Karpas-422 (cell line): Measurements from ENCODE around the gene PSMB7. TPM values are rescaled to one million over a fixed set of nuclear protein-coding genes. Genes with fewer than 3 reads are reported as not detected.

Source experiments
- DNase-seq: peaks from one replicate; pipeline ENCODE4 v3.0.0-alpha.2; 2015
- H2AFZ ChIP-seq: fragments of 200-600 bp; sonication (generic); 2 replicates; pipeline ENCODE4 v1.6.1; 2014; ENCODE audit warnings: antibody characterized with exemption, low read length, mixed read lengths
- H3K27ac ChIP-seq: fragments of 200-600 bp; sonication (generic); 2 replicates; pipeline ENCODE4 v1.5.1; 2014; ENCODE audit warnings: mild to moderate bottlenecking, low read length, moderate library complexity
- H3K27me3 ChIP-seq: fragments of 200-600 bp; sonication (generic); 2 replicates; pipeline ENCODE4 v1.6.1; 2014; ENCODE audit warnings: low read length, mixed read lengths
- H3K36me3 ChIP-seq: fragments of 200-600 bp; sonication (generic); 2 replicates; pipeline ENCODE4 v1.6.1; 2014; ENCODE audit warnings: low read length, mixed read lengths; ENCODE audit not compliant: insufficient read depth
- H3K4me1 ChIP-seq: fragments of 200-600 bp; sonication (generic); 2 replicates; pipeline ENCODE4 v1.6.1; 2014; ENCODE audit warnings: mild to moderate bottlenecking, low read length, mixed read lengths
- H3K4me2 ChIP-seq: fragments of 200-600 bp; sonication (generic); 2 replicates; pipeline ENCODE4 v1.6.1; 2014; ENCODE audit warnings: low read length, low read depth, mild to moderate bottlenecking; ENCODE audit not compliant: poor library complexity, severe bottlenecking
- H3K4me3 ChIP-seq: fragments of 200-600 bp; sonication (generic); 2 replicates; pipeline ENCODE4 v1.5.1; 2014; ENCODE audit warnings: mild to moderate bottlenecking, antibody characterized with exemption, low read length, mixed read lengths
- H3K79me2 ChIP-seq: fragments of 200-600 bp; sonication (generic); 2 replicates; pipeline ENCODE4 v1.6.1; 2014; ENCODE audit warnings: mild to moderate bottlenecking, low read length, mixed read lengths
- H3K9ac ChIP-seq: fragments of 200-600 bp; sonication (generic); 2 replicates; pipeline ENCODE4 v1.6.0; 2014; ENCODE audit warnings: low read length
- H3K9me2 ChIP-seq: fragments of 200-600 bp; sonication (generic), shearing (Covaris generic); replicated peaks from 2 replicates; pipeline ENCODE4 v1.6.0; 2014; ENCODE audit warnings: mild to moderate bottlenecking, low read length, moderate library complexity; ENCODE audit not compliant: insufficient read depth
- H3K9me3 ChIP-seq: fragments of 300-700, 200-600 bp; sonication (generic); 2 replicates; pipeline ENCODE4 v1.6.1; 2014; ENCODE audit warnings: low read length, mixed read lengths
- H4K20me1 ChIP-seq: fragments of 200-600 bp; sonication (generic); 2 replicates; pipeline ENCODE4 v1.6.1; 2014; ENCODE audit warnings: mild to moderate bottlenecking, antibody characterized with exemption, low read length, low read depth; ENCODE audit not compliant: insufficient read depth
- total RNA-seq: library from RNA; depleted of rRNA; stranded (reverse); fragments of >200 nt; shearing (Covaris generic); gene quantifications from 2 replicates; pipeline ENCODE4 v1.2.3, GENCODE V29; 2014; ENCODE audit warnings: low replicate concordance

PSMB7 gene
- total RNA-seq, 1 experiment from 2014 or later = 119 TPM

DNA sequence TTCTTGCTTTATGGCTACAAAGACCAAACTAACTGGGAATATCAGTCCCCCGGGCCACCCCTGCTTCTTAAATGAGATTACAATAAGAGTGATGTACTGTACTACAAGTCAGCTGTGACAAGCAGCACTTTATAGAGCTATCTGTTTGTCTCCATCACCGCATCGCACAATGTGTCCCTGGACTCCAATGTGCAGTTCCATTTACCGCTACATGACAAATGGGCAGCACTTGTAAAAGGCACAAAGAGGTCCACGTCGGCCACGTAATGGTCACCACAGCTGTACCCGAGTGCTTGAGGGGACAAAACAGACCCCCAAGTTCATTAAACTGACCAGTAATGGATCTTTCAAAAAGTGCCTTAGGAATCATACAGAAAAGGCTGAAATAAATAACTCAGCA lies 54.1 kb downstream of the PSMB7 start:
- H4K20me1 ChIP-seq = peaks cover 53% of the 10 kb centered on the region
- no peaks in the 10 kb centered on the region for H3K27me3 ChIP-seq
- H3K4me2 ChIP-seq = no peak overlapping the region
- peaks cover 10% of the 10 kb centered on the region for H3K4me1 ChIP-seq
- no peaks in the 10 kb centered on the region for H3K9me3 ChIP-seq
- peak; percentile 35 for DNase-seq
- H3K9ac ChIP-seq = no peak overlapping the region
- H2AFZ ChIP-seq = no peak overlapping the region
- H3K9me2 ChIP-seq = no peaks in the 10 kb centered on the region
- H3K4me3 ChIP-seq = no peak overlapping the region
- H3K36me3 ChIP-seq = no peaks in the 10 kb centered on the region
- H3K79me2 ChIP-seq = peaks cover 53% of the 10 kb centered on the region
- no peak overlapping the region for H3K27ac ChIP-seq

DNA sequence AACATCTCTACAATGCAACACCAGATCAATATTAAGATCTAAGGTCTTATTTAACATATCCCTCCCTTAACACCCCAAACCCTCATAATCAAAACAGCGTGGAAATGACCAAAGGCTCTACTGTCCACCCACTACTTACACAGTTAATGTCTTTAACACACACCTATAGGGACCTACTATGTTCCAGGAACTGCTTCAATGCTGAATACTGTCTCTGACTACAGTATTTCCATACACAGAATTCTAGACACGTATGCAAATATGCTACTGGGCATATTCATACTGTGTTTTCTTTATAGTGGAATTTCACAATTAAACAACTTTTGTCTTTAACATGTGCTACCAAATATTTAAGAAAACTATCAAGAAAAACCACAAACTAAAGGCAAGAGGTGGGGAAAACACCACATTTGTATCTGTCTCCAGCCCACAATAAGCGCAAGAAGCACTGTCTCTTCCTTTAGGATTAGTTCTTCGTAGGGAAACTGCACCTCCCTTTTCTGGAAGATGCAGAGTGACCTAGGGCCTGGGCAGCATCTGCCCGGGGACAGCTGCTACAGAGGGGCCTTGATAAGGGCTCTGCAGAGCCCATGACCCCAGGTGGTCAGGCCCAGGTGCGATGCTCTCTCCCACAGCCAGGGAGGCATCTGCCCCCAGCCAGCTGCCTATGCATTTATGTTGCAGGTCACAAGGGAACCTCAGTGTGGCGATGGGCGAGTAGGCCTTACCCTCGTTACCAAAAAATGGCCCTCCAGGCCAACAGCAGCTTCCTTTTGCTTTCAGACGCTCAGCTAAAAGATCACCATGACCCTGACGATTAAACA lies 55.2 kb downstream of the PSMB7 start:
- DNase-seq = no peak
- Histone ChIP-seq H3K4me3 (no peak overlapping the region), H3K9ac (no peak overlapping the region), H3K9me2 (no peaks in the 10 kb centered on the region), H3K4me1 (peaks cover 10% of the 10 kb centered on the region), H3K79me2 (peaks cover 50% of the 10 kb centered on the region), H3K9me3 (no peaks in the 10 kb centered on the region), H4K20me1 (peaks cover 57% of the 10 kb centered on the region), H3K27me3 (no peaks in the 10 kb centered on the region), H2AFZ (no peak overlapping the region), H3K27ac (no peak overlapping the region), H3K4me2 (no peak overlapping the region), H3K36me3 (no peaks in the 10 kb centered on the region)

DNA sequence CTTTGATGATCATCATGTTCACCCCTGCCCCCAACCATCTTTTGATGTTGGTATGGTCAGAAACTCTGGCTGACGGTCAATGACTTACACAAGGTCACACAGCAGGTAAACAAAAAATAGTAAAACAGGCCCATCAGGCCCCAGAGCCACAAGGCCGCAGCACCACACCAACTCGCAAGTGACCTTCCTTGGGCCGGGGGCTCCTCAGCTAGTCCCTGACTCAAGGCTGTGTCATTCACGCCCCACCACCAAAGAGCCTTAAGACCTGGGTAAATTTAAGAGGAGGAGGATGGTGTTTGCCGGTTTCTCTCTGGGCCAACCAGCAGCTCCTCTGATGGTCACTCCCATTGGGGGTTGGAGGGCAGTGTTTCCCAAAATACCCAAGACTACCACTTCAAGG lies 55.8 kb downstream of the PSMB7 start:
- Histone ChIP-seq H3K4me1 (peaks cover 10% of the 10 kb centered on the region), H2AFZ (no peak overlapping the region), H3K9me3 (no peaks in the 10 kb centered on the region), H3K4me3 (no peak overlapping the region), H3K27ac (no peak overlapping the region), H4K20me1 (peaks cover 60% of the 10 kb centered on the region), H3K9ac (no peak overlapping the region), H3K79me2 (peaks cover 44% of the 10 kb centered on the region), H3K27me3 (no peaks in the 10 kb centered on the region), H3K4me2 (no peak overlapping the region), H3K36me3 (no peaks in the 10 kb centered on the region), H3K9me2 (no peaks in the 10 kb centered on the region)
- DNase-seq = no peak

DNA sequence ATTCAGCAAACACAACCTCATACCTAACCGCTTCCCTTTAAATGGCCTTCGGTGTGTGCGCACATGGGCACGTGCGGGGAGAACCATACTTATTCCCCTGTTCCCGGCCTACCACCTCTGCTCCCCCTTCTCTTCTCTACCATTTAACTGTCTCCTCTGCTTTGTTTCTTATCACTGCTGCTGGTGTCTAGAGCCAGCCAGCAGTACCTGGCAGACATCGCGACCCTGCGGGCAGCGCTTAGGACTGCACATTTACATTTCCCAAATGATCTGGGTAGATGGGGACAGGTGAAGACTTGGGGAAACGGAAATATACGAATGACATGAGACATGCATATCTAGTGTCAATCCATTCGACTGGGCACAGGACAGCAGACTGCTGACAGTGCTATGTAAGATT lies 56.6 kb downstream of the PSMB7 start:
- Histone ChIP-seq H3K4me3 (no peak overlapping the region), H3K9me3 (no peaks in the 10 kb centered on the region), H4K20me1 (peaks cover 60% of the 10 kb centered on the region), H3K9ac (no peak overlapping the region), H3K79me2 (peaks cover 41% of the 10 kb centered on the region), H3K9me2 (no peaks in the 10 kb centered on the region), H3K4me1 (peaks cover 10% of the 10 kb centered on the region), H3K27me3 (no peaks in the 10 kb centered on the region), H3K4me2 (no peak overlapping the region), H2AFZ (no peak overlapping the region), H3K27ac (no peak overlapping the region), H3K36me3 (peaks cover under 1% of the 10 kb centered on the region; the same call in 1 of the 2 replicates)
- DNase-seq = no peak

DNA sequence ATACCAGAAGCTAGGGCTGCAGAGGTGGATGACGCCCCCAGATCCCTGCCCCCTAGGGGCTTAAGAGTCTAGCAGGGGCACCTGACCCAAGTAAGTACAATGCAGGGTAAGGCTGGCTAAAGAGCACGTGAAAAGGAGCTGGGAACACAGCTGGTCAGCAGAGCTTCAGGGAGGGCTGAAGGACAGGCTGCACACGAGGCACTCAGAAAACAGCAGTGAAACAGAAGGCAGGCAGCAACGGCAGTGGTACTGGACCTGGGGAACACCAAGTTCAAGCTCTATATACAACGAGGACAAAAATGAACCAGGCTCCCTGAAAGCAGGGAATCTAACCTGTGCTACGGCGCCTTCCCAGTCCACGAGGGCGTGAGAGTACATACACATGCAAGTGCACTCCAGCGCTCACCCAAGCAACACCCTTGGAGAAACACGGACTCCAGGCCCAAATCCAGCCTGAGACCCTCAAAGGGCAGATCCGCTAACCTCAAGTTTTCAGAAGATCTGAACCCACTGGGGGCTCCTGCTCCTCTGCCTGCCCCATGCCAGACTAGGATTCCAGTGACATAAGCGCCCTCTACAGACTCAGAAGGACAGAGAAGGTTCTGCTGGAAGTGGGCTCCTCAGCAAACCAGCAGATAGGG lies 57.4 kb downstream of the PSMB7 start:
- Histone ChIP-seq H3K9ac (no peak overlapping the region), H3K27ac (no peak overlapping the region), H2AFZ (no peak overlapping the region), H3K9me2 (no peaks in the 10 kb centered on the region), H4K20me1 (peaks cover 64% of the 10 kb centered on the region), H3K27me3 (no peaks in the 10 kb centered on the region), H3K36me3 (peaks cover 6% of the 10 kb centered on the region; the same call in 1 of the 2 replicates), H3K79me2 (peaks cover 33% of the 10 kb centered on the region), H3K4me3 (no peak overlapping the region), H3K4me2 (no peak overlapping the region), H3K4me1 (peaks cover 10% of the 10 kb centered on the region), H3K9me3 (no peaks in the 10 kb centered on the region)
- DNase-seq = peak; percentile 72

DNA sequence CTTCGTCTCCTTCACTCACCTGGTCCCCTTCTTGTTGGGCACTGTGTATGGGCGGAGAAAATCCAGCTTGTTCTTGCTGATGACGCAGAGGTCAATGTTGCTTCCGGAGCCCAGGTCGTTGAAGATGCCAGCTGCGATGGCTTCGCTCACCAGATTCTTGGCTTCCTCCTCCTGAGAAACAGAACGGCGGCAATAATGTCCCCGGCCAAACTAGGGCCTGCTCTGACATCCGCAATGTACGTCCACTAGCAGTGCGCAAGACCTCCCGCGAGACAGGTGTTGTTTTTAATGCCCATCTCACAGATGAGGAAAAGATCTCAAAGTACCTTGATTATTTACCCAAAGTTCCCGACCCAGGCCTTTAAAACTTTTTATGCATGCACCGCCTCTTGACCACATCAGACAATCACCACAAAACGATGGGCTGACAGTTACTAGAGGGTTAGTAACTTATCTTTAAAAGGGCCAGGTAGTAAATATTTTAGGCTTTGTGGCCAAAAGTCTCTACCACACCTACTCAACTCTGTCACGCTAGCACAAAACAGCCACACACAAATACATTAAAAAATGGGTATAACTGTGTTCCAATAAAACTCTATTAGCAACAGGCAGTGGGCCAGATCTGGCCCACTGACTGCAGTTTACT lies 58.4 kb downstream of the PSMB7 start:
- no peak for DNase-seq
- peaks cover 15% of the 10 kb centered on the region; the same call in 1 of the 2 replicates for H3K36me3 ChIP-seq
- H3K4me1 ChIP-seq = peaks cover 10% of the 10 kb centered on the region
- no peaks in the 10 kb centered on the region for H3K9me3 ChIP-seq
- H3K79me2 ChIP-seq = peaks cover 26% of the 10 kb centered on the region
- no peak overlapping the region for H3K27ac ChIP-seq
- no peaks in the 10 kb centered on the region for H3K27me3 ChIP-seq
- no peak overlapping the region for H3K4me2 ChIP-seq
- H3K9ac ChIP-seq = no peak overlapping the region
- H3K9me2 ChIP-seq = no peaks in the 10 kb centered on the region
- no peak overlapping the region for H2AFZ ChIP-seq
- H4K20me1 ChIP-seq = peaks cover 64% of the 10 kb centered on the region
- no peak overlapping the region for H3K4me3 ChIP-seq

DNA sequence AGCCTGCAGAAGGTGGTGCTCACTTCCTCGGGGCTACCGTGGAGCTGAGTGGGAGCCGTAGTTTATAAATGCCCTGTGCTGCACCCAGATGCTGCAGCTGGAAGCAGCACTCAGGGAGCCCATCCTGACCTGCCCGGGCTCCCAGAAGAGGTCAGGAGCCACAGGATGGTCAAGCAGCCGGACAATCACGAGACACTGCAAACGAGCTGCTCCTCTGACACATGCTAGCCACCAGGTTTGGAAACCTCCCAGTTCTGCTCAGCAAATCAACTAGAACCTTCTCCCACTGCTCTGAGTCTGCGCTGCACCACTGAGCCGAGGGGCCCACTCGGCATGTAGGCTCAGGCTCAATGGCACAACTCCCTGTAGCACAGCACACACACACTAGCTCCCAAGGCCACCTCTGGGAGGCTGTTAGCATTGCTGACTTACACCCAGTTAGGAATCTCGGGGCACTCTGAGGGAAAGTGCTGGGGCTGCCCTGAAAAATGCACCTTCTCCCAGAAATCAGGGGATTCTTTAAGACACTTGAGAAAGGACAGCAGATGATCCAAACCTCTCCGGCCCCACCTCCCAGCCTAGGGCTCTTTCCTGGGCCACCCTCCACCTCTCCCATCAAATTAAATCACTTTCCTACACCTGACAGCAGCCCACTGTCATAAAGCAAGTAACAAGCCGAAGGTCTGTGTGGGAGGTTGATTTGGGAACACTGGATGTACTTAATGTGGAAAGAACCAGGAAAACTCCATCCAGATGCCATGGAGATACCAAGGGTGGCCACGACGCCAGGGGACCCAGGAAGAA lies 59.1 kb downstream of the PSMB7 start:
- H3K4me3 ChIP-seq = no peak overlapping the region
- no peaks in the 10 kb centered on the region for H3K9me3 ChIP-seq
- peaks cover 10% of the 10 kb centered on the region for H3K4me1 ChIP-seq
- H3K9me2 ChIP-seq = no peaks in the 10 kb centered on the region
- H3K27ac ChIP-seq = no peak overlapping the region
- H3K79me2 ChIP-seq = peaks cover 21% of the 10 kb centered on the region
- H3K27me3 ChIP-seq = no peaks in the 10 kb centered on the region
- no peak overlapping the region for H2AFZ ChIP-seq
- no peak for DNase-seq
- H3K4me2 ChIP-seq = no peak overlapping the region
- peaks cover 58% of the 10 kb centered on the region for H4K20me1 ChIP-seq
- H3K9ac ChIP-seq = no peak overlapping the region
- H3K36me3 ChIP-seq = peaks cover 23% of the 10 kb centered on the region; the same call in 1 of the 2 replicates
